Mesodermal cell (in vitro differentiated cells): ENCODE data around the gene TMEM203. TPM values are rescaled to one million over a fixed set of nuclear protein-coding genes. Genes with fewer than 3 reads are reported as not detected.
A peak's percentile ranks its signal among the peaks of the same experiment; 100 is the strongest.

ENCODE experiments used
- H3K27ac ChIP-seq: 2 replicates; pipeline ENCODE4 v1.7.0; 2013; ENCODE audit warnings: mild to moderate bottlenecking, low read depth, low read length, moderate library complexity; ENCODE audit not compliant: severe bottlenecking
- H3K36me3 ChIP-seq: 2 replicates; pipeline ENCODE4 v1.7.1; 2013; ENCODE audit warnings: mild to moderate bottlenecking, low read length, moderate library complexity; ENCODE audit not compliant: control insufficient read depth, insufficient read depth
- H3K4me1 ChIP-seq: one replicate; pipeline ENCODE4 v1.7.1; 2013; ENCODE audit warnings: mild to moderate bottlenecking, low read length; ENCODE audit not compliant: insufficient read depth, control insufficient read depth, poor library complexity, severe bottlenecking
- H3K4me3 ChIP-seq: 2 replicates; pipeline ENCODE4 v1.7.0; 2013; ENCODE audit warnings: low read length, control low read depth, mild to moderate bottlenecking; ENCODE audit not compliant: insufficient read depth, poor library complexity, severe bottlenecking; ENCODE audit errors: extremely low read depth
- H3K9me3 ChIP-seq: 2 replicates; pipeline ENCODE4 v1.7.1; 2013; ENCODE audit warnings: mild to moderate bottlenecking, low read length, moderate library complexity; ENCODE audit not compliant: control insufficient read depth
- WGBS, 2 experiments: methylation state at CpG; one replicate each; pipeline ENCODE4 v1.1.5; 2013; ENCODE audit warnings: missing lambda C conversion rate in 2 of 2; ENCODE audit not compliant: insufficient coverage in 2 of 2; 5-methylcytosine and 5-hydroxymethylcytosine counted together
- polyA plus RNA-seq, 2 experiments: library from polyadenylated mRNA; stranded (reverse); fragments of 50-300 nt; gene quantifications; one replicate each; pipeline ENCODE4 v1.2.3, GENCODE V29; 2013

TMEM203 gene
- 27.0 TPM for polyA plus RNA-seq (2013, experiment 1 of 2)
- polyA plus RNA-seq (2013, experiment 2 of 2) = 24.5 TPM

- 1% methylated on average over 86 to 98 of the region's 98 CpGs for WGBS, 2 experiments
These were observed at the start of gene TMEM203, which contains the start of gene NDOR1 for GRCh38 chr9:137205126-137206069. Gene TMEM203, minus strand, starts transcription at chr9:137205648. Its CDS starts 234 bp downstream, at chr9:137205414. Gene NDOR1, plus strand, starts transcription at chr9:137205700. Its CDS starts 78 bp downstream, at chr9:137205778.

GRCh38 chr9:137254624-137255447 lies 49.4 kb upstream of the TMEM203 start, which contains the start of gene NELFB:
Gene NELFB, plus strand, starts transcription at chr9:137255327.
- peak within 1 kb of the TSS; percentile 80 for H3K27ac ChIP-seq
- 1 to 2% methylated on average over 86 to 97 of the region's 105 CpGs for WGBS, 2 experiments
- H3K4me1 ChIP-seq = peaks cover 16% of the 10 kb centered on the region
- H3K36me3 ChIP-seq = peaks cover 34% of the 10 kb centered on the region
- H3K4me3 ChIP-seq = peak within 1 kb of the TSS; percentile 97
- H3K9me3 ChIP-seq = no peaks in the 10 kb centered on the region

More at GRCh38 chr9:137205126-137206069, at the start of gene TMEM203, which contains the start of gene NDOR1:
- no peaks in the 10 kb centered on the region for H3K9me3 ChIP-seq
- peak within 1 kb of the TSS; percentile 96 for H3K4me3 ChIP-seq
- peaks cover 31% of the 10 kb centered on the region for H3K36me3 ChIP-seq
- H3K27ac ChIP-seq = peak within 1 kb of the TSS; percentile 45
- peaks cover 24% of the 10 kb centered on the region for H3K4me1 ChIP-seq

GRCh38 chr9:137253717-137254623 lies 48.5 kb upstream of the TMEM203 start:
- WGBS, 2 experiments = 60 to 63% methylated on average over 15 to 16 of the region's 21 CpGs
- Histone ChIP-seq H3K9me3 (no peaks in the 10 kb centered on the region), H3K4me1 (peaks cover 16% of the 10 kb centered on the region), H3K36me3 (peaks cover 29% of the 10 kb centered on the region), H3K4me3 (peak overlapping the region; percentile 97), H3K27ac (no peak overlapping the region)

DNA sequence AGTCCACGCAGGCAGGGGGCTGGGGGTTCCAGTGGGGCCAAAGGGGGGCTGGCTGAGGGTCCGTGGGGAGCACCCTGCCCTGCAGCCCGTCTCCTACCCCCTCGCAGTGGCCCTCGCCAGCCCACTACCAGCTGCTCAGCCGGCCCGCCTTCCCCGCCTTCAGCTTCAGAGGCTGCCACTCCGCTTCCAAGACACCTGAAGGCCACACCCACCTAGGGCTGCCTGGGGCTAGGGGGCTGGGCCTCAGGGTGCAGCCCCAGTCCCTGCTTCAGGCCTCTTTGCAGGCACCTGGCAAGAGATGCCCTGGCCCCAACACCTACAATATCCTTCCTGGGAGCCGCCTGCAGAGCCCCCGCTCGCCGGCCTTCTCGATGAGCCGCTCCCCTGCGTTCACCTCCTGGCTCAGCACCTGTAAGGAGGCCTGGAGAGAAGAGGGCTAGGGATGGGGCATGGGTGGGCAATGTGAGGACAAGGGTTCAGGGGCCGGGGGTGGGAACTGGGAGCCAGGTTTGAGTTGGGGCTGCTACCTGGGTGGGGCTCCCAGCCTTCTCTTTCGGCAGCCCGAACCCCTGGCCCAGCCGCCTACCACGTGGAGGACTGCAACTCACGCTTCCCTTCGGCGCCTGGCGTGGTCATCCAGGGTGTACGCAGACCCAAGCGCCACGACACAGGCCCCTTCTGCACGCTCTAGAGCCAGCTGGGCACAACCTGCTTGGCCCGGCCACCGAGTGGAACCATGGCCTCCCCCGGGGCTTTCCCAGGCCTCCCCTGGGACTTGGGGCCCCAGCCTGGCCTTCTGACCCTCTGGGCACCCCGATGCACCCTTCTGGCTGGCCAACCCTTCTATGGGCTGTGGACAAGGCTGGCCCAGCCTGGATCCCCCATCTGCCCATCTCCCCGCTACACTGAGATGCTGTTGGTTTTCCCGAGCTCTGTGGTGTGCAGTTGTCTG lies 47.4 kb upstream of the TMEM203 start:
- no peak overlapping the region for H3K4me3 ChIP-seq
- H3K36me3 ChIP-seq = peaks cover 17% of the 10 kb centered on the region
- peaks cover 16% of the 10 kb centered on the region for H3K4me1 ChIP-seq
- WGBS, 2 experiments = 81 to 87% methylated on average over 27 to 31 of the region's 35 CpGs
- H3K27ac ChIP-seq = no peak overlapping the region
- no peaks in the 10 kb centered on the region for H3K9me3 ChIP-seq

GRCh38 chr9:137251490-137252268 lies 46.2 kb upstream of the TMEM203 start:
- WGBS, 2 experiments = 90 to 94% methylated on average over 15 to 17 of the region's 22 CpGs
- H3K4me3 ChIP-seq = no peak overlapping the region
- peaks cover 15% of the 10 kb centered on the region for H3K4me1 ChIP-seq
- H3K27ac ChIP-seq = no peak overlapping the region
- H3K36me3 ChIP-seq = peaks cover 9% of the 10 kb centered on the region
- no peaks in the 10 kb centered on the region for H3K9me3 ChIP-seq

- Histone ChIP-seq H3K4me1 (peaks cover 10% of the 10 kb centered on the region), H3K9me3 (no peaks in the 10 kb centered on the region), H3K4me3 (no peak within 1 kb of the TSS), H3K36me3 (peaks cover 3% of the 10 kb centered on the region), H3K27ac (no peak within 1 kb of the TSS)
- 70 to 76% methylated on average over 2 to 3 of the region's 4 CpGs for WGBS, 2 experiments
These were observed 45.7 kb upstream of the TMEM203 start, which contains the start of gene STPG3 for GRCh38 chr9:137251194-137251461. Gene STPG3, plus strand, starts transcription at chr9:137251286. Its CDS starts 1 bp downstream, at chr9:137251287.

DNA sequence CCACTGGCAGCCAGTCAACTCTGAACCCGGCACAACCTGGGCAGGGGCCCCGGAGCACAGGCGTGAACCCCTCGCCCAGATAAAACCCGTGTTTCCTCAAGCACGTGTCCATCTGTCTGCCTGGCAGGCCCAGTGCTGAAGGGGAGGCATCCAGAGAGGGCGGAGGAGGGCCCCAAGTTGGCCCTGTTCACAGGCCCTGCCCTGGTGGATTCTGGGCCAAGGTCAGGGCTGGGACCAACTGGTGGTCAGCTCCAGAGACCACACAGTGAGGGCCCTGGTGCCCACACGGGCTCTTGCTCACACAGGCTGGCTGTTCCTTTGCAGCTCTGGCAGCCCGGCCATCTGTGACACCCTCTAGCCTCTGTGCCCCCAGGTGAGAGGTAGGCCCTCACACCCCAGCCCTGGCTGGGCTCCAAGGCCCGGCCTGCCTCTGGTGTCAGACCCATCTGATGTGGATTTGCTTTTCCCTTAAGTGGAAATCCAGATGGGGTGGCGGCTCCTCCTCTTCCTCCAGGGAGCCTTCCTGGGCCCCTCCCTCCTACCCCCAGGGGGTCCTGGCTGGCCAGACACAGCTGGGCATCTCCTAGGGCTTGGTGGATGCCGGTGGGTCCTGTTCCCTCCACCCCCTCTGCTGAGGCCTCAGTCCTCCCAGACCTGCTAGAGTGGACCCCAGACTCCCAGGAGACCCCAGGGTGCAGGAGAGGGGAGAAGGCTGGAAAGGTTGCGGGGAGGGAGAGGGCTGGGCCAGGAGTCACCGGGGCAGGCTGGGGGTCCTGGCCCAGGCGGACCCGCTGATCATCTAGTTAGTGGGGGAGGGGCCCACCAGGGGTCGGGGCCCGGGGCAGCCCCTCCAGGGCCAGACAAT lies 45.1 kb upstream of the TMEM203 start:
- no peak overlapping the region for H3K4me3 ChIP-seq

GRCh38 chr9:137247916-137248175 lies 42.4 kb upstream of the TMEM203 start:
- WGBS, 2 experiments = 85 to 86% methylated on average over 2 of the region's 6 CpGs
- Histone ChIP-seq H3K9me3 (no peaks in the 10 kb centered on the region), H3K36me3 (peaks cover 13% of the 10 kb centered on the region), H3K4me3 (no peak overlapping the region), H3K4me1 (peaks cover 5% of the 10 kb centered on the region), H3K27ac (no peak overlapping the region)

More for the DNA sequence above, 45.1 kb upstream of the TMEM203 start:
- WGBS, 2 experiments = 86 to 88% methylated on average over 12 to 16 of the region's 18 CpGs
- Histone ChIP-seq H3K9me3 (no peaks in the 10 kb centered on the region), H3K27ac (no peak overlapping the region), H3K36me3 (no peaks in the 10 kb centered on the region), H3K4me1 (peaks cover 10% of the 10 kb centered on the region)
